Measurements from ENCODE around the gene MICU2.

The MICU2 gene

GRCh38 chr13:21486322-21486721, 117.6 kb downstream of the MICU2 start:
- no peak for DNase-seq (ENCODE audit: low spot score)
- TF ChIP-seq CTCF (IDR thresholded peaks at IDR 0.05; ENCODE audit: extremely low read depth, insufficient read depth, missing control alignments): no peak
- in situ Hi-C loops (cut with MboI; ENCODE audit: low pct_unique_long_range_greater_than_20kb, low sequenced_read_pairs, unreplicated experiment): loop anchor here (25.0 kb wide), 2 partner anchors 374 to 549 kb away; no protein-coding TSS in a partner anchor

- no peak for DNase-seq (ENCODE audit: low spot score)
- no peak for TF ChIP-seq CTCF (IDR thresholded peaks at IDR 0.05; ENCODE audit: extremely low read depth, insufficient read depth, missing control alignments)
- in situ Hi-C loops (cut with MboI; ENCODE audit: low pct_unique_long_range_greater_than_20kb, low sequenced_read_pairs, unreplicated experiment): loop anchor here (25.0 kb wide), 2 partner anchors 371 to 546 kb away; no protein-coding TSS in a partner anchor
Observed at GRCh38 chr13:21483748-21484147, 120.2 kb downstream of the MICU2 start.

- TF ChIP-seq CTCF (IDR thresholded peaks at IDR 0.05; ENCODE audit: extremely low read depth, insufficient read depth, missing control alignments): no peak
- no peak for DNase-seq (ENCODE audit: low spot score)
- in situ Hi-C loops (cut with MboI; ENCODE audit: low pct_unique_long_range_greater_than_20kb, low sequenced_read_pairs, unreplicated experiment): loop anchor here (25.0 kb wide), 2 partner anchors 369 to 544 kb away; no protein-coding TSS in a partner anchor
Observed at GRCh38 chr13:21481359-21481758, 122.6 kb downstream of the MICU2 start.

- DNase-seq (ENCODE audit: low spot score): peak; percentile 66
- TF ChIP-seq CTCF (IDR thresholded peaks at IDR 0.05; ENCODE audit: extremely low read depth, insufficient read depth, missing control alignments): peak; percentile 57
- in situ Hi-C loops (cut with MboI; ENCODE audit: low pct_unique_long_range_greater_than_20kb, low sequenced_read_pairs, unreplicated experiment): loop anchor here (10.0 to 25.0 kb wide), 3 partner anchors 184 to 542 kb away; no protein-coding TSS in a partner anchor
Observed at GRCh38 chr13:21478881-21479808, 124.8 kb downstream of the MICU2 start.

GRCh38 chr13:21476893-21477472, 127.0 kb downstream of the MICU2 start:
- TF ChIP-seq CTCF (IDR thresholded peaks at IDR 0.05; ENCODE audit: extremely low read depth, insufficient read depth, missing control alignments): peak; percentile 90

GRCh38 chr13:21475115-21475514, 128.9 kb downstream of the MICU2 start:
- in situ Hi-C loops (cut with MboI; ENCODE audit: low pct_unique_long_range_greater_than_20kb, low sequenced_read_pairs, unreplicated experiment): loop anchor here (10.0 to 25.0 kb wide), 3 partner anchors 180 to 538 kb away; no protein-coding TSS in a partner anchor
- no peak for TF ChIP-seq CTCF (IDR thresholded peaks at IDR 0.05; ENCODE audit: extremely low read depth, insufficient read depth, missing control alignments)
- no peak for DNase-seq (ENCODE audit: low spot score)

More at GRCh38 chr13:21476893-21477472, 127.0 kb downstream of the MICU2 start:
- in situ Hi-C loops (cut with MboI; ENCODE audit: low pct_unique_long_range_greater_than_20kb, low sequenced_read_pairs, unreplicated experiment): loop anchor here (10.0 to 25.0 kb wide), 3 partner anchors 182 to 540 kb away; no protein-coding TSS in a partner anchor
- DNase-seq (ENCODE audit: low spot score): peak; percentile 78

Measured in GM13977 (cell line).